HL-60 (cell line): ENCODE data around the gene DBN1.

Source experiments
- DNase-seq, 2 experiments: peaks; one replicate each; pipeline ENCODE4 v3.0.0-alpha.2; 2010 to 2020; ENCODE audit warnings: low read depth in 1 of 2, low spot score in 1 of 2
- H3K27ac ChIP-seq: fragments of 250-450 bp; sonication (Bioruptor Pico); replicated peaks from 2 replicates; pipeline ENCODE4 v1.5.1; 2020; ENCODE audit warnings: mild to moderate bottlenecking, moderate library complexity
- H3K27me3 ChIP-seq: fragments of 250-450 bp; sonication (Bioruptor Pico); 2 replicates; pipeline ENCODE4 v1.5.1; 2021; ENCODE audit warnings: mild to moderate bottlenecking, moderate library complexity; ENCODE audit not compliant: insufficient read depth, poor library complexity, severe bottlenecking
- H3K4me3 ChIP-seq: replicated peaks from 2 replicates; pipeline ENCODE4 v1.5.1; 2011; ENCODE audit warnings: mild to moderate bottlenecking, control low read depth, low read length; ENCODE audit not compliant: insufficient read depth
- GABPA ChIP-seq: IDR thresholded peaks from 2 replicates; pipeline ENCODE4 v1.6.1; 2012; ENCODE audit warnings: low read depth
- POLR2AphosphoS5 ChIP-seq: IDR thresholded peaks from 2 replicates; pipeline ENCODE4 v1.6.1; 2012; ENCODE audit warnings: low read depth
- SPI1 ChIP-seq: IDR thresholded peaks from 2 replicates; pipeline ENCODE4 v1.6.1; 2012; ENCODE audit warnings: low read depth, mild to moderate bottlenecking, borderline replicate concordance
- TF ChIP-seq, protein P1 (sequence below): IDR thresholded peaks from one replicate; pipeline ENCODE4 v1.5.1; 2011; ENCODE audit warnings: low read length, control low read depth, inconsistent platforms; ENCODE audit not compliant: insufficient read depth
- TF ChIP-seq, protein P2 (sequence below): IDR thresholded peaks from 2 replicates; pipeline ENCODE4 v1.6.1; 2012; ENCODE audit warnings: low read depth; ENCODE audit not compliant: insufficient replicate concordance

Gene DBN1

DNA sequence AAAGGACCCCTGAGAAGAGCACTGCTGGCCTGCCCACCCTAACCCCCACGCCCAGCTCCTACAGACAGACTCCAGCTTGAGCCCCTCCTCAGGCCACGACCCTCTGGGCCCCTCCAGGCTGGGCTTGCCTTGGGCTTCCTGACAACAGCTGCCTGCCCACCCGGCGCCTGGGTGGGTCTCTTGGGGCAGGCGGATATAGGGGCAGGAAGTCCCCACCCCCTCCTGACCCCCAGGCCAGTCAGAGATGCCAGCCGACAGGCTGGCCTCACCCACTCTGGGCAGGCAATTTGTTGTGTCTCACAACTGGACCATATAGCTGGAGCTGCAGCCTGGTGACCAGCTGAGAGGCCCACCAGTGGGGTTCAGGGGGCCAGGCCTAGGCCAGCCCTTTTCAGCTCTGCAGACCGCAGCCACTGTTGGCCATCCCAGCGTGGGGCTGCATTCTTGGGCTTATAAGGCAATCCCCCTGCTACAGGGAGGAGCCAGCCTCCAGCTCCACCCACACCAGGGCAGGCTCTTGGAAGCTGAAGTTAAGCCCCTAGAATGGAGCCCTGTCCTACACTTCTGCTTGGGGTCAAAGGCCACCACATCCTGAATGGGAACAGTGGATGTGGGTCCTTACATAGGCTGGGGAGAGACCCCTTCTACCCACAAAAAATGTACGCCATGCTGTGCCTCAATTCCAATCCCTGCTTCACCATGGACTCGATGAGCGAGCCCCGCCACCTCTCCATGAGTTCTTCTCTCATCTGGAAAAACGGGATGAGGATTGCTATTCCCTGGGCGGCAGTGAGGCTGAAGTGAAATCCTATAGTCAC, 22.0 kb upstream of the DBN1 start:
- Histone ChIP-seq H3K27ac (peak overlapping the region; percentile 55), H3K27me3 (no peaks in the 10 kb centered on the region), H3K4me3 (peak overlapping the region; percentile 81)
- TF ChIP-seq GABPA, result no peak
- peak; percentile 12; the same call in 1 of the 2 replicates for TF ChIP-seq POLR2AphosphoS5
- peak in 1 of 2 experiments; percentile 70 for DNase-seq

DNA sequence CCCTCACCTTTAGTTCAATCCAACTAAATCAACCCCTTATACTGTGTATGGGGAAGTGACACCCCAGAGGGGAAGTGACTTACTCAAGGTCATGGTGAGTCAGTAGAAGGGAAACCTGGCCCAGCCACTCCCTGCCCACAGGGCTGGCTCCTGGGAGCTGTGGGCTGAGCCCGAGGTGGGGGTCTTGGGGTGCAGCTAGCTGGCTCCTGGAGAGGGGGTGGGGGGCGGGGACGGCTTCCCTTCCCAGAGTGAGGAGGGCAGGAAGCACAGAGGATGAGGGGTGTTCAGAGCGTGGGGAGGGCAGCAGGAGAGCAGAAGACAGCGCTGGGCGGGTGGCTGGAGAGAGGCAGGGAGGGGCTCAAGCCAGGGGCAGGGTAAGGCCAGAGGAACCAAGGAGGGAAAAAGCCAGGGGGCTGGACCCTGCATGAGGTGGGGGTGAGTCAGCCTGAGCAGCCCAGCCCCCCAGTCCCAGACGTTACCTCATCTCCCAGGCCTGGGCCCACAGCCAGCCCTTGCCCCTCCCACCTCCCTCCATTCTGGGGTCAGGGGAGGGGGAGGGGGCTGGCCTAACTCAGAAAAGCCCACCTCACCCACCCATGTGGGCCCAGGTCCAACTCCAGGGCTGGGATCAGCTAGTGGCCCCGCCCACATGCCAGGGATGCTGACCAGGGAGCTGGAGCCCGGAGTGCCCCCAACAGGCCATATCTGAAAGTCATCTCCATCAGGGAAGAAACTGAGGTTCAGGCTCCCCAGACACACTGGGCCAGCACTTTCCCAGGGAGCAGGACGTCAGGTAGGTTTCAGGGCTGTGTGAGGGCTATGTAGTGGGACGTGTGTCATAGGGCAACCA, 21.1 kb upstream of the DBN1 start:
- TF ChIP-seq SPI1 (peak; percentile 100), POLR2AphosphoS5 (no peak; the same call in 1 of the 2 replicates)
- Histone ChIP-seq H3K27ac (peak overlapping the region; percentile 55), H3K4me3 (peak overlapping the region; percentile 22), H3K27me3 (no peaks in the 10 kb centered on the region)
- DNase-seq, result peak; percentile 90 to 93

DNA sequence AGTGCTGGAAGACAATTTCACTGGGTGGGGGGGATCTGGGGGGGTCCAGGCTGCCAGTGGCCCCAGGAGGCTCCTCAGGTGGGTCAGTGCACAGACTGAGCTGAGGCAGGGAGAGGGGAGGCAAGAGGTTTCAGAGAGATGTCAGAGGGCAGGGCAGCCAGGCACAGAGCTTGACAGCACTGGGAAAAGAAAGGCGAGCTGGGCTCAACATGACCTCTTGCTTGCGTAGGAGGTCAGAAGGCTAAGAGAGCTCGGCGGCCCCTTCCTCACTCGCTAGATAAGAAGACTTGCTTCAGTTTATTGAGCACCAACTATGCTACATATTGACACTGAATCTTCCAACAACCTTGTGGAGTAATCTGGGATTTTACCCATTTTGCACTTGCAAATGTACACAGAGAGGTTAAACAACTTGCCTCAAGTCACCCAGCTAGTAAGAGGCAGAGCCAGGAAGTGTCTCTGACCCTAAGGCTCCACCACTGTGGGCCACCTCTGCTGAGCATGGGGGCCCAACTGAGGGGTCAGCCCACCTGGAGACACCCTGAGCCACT, 20.4 kb upstream of the DBN1 start:
- Histone ChIP-seq H3K27ac (peak overlapping the region; percentile 55), H3K27me3 (no peaks in the 10 kb centered on the region), H3K4me3 (no peak overlapping the region)
- DNase-seq, result no peak
- TF ChIP-seq, protein P1, sequence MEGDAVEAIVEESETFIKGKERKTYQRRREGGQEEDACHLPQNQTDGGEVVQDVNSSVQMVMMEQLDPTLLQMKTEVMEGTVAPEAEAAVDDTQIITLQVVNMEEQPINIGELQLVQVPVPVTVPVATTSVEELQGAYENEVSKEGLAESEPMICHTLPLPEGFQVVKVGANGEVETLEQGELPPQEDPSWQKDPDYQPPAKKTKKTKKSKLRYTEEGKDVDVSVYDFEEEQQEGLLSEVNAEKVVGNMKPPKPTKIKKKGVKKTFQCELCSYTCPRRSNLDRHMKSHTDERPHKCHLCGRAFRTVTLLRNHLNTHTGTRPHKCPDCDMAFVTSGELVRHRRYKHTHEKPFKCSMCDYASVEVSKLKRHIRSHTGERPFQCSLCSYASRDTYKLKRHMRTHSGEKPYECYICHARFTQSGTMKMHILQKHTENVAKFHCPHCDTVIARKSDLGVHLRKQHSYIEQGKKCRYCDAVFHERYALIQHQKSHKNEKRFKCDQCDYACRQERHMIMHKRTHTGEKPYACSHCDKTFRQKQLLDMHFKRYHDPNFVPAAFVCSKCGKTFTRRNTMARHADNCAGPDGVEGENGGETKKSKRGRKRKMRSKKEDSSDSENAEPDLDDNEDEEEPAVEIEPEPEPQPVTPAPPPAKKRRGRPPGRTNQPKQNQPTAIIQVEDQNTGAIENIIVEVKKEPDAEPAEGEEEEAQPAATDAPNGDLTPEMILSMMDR, result no peak
- TF ChIP-seq GABPA, result no peak
- TF ChIP-seq POLR2AphosphoS5, result no peak
- TF ChIP-seq, protein P2, sequence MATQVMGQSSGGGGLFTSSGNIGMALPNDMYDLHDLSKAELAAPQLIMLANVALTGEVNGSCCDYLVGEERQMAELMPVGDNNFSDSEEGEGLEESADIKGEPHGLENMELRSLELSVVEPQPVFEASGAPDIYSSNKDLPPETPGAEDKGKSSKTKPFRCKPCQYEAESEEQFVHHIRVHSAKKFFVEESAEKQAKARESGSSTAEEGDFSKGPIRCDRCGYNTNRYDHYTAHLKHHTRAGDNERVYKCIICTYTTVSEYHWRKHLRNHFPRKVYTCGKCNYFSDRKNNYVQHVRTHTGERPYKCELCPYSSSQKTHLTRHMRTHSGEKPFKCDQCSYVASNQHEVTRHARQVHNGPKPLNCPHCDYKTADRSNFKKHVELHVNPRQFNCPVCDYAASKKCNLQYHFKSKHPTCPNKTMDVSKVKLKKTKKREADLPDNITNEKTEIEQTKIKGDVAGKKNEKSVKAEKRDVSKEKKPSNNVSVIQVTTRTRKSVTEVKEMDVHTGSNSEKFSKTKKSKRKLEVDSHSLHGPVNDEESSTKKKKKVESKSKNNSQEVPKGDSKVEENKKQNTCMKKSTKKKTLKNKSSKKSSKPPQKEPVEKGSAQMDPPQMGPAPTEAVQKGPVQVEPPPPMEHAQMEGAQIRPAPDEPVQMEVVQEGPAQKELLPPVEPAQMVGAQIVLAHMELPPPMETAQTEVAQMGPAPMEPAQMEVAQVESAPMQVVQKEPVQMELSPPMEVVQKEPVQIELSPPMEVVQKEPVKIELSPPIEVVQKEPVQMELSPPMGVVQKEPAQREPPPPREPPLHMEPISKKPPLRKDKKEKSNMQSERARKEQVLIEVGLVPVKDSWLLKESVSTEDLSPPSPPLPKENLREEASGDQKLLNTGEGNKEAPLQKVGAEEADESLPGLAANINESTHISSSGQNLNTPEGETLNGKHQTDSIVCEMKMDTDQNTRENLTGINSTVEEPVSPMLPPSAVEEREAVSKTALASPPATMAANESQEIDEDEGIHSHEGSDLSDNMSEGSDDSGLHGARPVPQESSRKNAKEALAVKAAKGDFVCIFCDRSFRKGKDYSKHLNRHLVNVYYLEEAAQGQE, result no peak
- no peak for TF ChIP-seq SPI1

DNA sequence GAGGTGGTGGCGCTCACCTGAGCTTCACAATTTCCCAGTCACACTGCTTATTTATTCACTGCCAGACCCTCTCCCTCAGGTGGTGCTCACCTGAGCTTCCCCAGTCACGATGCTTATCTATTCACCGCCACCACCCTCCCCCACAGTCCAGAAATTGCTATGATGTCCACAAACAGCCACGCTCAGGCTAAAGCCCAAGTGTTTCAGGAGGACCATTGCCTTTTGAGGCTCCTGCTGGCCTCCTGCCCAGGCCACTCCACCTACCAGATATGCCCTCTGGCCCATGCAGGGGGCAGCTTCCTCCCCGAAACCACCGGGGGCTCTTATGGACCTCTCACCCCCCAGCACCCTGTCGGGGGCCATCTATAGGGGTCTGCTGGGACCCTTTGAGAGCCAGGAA, 19.4 kb upstream of the DBN1 start:
- Histone ChIP-seq H3K27ac (peak overlapping the region; percentile 55; the same call in 1 of the 2 replicates), H3K4me3 (no peak overlapping the region), H3K27me3 (no peaks in the 10 kb centered on the region)
- TF ChIP-seq, protein P2, result no peak
- no peak for TF ChIP-seq SPI1
- TF ChIP-seq GABPA, result no peak
- TF ChIP-seq, protein P1, result no peak
- no peak for TF ChIP-seq POLR2AphosphoS5
- DNase-seq, result no peak
